HG02623 (cell line): ENCODE results near the gene KMT2E.
"Not testable (repeated sequence)": the region's sequence is repeated elsewhere in the genome, so short reads cannot be mapped to it uniquely, and the experiment has no call there.

Experiments used
- ATAC-seq: cut with Tn5 transposase; IDR thresholded peaks from one replicate; pipeline ENCODE4 v1.9.1; 2021; ENCODE audit warnings: moderate library complexity; ENCODE audit not compliant: unreplicated experiment

Gene KMT2E

DNA sequence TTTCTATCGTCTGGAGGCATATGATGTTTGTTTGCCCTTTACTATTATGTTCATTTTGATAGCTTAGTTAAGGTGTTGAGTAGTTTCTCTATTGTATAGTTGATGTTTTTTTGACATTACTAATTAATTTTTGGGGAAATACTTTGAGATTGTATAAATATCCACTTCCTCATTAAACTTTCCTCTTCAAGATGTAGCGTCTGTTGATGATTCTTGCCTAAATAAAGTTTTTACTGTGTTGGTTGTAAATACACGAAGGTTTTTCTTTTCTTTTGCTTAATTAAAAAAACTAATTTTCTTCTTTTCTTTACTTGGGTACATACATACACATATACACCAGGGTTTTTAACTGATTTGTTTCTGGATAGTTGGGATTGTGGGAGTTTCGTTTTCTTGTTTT lies 8.5 kb downstream of the KMT2E start:
- ATAC-seq, result no peak

DNA sequence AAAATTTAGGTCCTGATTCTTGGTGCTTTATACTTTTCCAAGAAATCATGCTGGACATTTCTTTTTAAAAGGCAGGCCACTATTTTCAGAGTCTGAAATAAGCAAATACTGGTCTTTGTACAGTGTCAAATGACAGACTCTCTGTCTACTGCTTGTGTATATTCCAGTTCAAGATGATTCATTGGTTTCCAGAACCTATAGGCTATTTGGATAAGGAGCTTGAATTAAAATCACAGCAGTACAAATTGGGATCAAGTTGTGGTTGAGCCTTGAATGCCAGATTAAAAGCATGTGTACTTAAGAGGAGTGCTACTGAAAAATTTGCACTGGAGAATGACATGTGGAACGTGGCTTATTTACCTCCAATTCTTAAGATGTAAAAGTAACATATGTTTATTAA lies 10.7 kb downstream of the KMT2E start:
- no peak for ATAC-seq

DNA sequence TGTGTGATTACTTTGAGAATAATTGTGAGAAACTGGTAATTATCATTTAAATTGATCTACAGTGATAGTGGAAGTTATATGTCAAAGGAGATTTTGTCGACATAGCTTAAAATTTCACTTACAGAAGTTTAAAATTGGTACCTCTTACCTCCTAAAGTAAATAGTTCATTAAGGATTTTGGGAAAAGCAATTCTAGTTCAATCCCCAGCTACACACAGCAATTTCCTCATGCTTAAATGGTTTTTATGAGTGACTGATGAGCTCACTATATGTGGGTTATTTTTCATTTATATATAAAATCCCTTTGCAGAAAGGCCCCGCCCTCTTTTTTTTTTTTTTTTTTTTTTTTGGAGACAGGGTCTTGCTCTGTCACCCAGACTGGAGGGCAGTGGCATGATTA lies 12.7 kb downstream of the KMT2E start:
- no peak for ATAC-seq

DNA sequence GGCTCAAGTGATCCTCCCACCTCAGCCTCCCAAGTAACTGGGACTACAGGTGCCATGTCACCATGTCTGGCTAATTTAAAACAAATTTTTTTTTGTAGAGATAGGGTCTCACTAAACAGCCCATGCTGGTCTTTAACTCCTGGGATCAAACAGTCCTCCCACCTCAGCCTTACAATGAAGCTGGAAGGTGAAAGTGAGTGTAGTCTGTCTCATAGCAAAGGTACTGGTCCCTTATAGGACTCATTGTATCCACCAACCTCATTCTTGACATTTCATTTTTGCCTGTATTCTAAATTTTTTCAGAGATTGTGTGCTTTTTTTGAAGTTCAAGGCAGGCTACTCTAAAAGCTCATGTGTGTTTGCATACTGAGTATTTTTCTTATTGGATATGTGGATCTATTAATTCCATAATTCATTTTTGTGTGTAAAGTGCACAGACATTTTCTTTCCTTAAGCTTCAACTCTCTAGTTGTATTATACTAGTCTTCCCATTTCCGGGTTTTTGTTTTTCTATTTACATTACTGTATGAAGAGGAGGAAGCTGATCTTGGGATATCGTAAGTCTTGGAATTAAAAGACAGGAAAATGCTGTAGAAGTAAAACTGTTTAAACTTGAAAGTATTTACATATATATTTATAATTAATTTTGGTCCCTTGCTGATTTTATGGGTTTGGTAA lies 13.3 kb downstream of the KMT2E start:
- no peak for ATAC-seq

DNA sequence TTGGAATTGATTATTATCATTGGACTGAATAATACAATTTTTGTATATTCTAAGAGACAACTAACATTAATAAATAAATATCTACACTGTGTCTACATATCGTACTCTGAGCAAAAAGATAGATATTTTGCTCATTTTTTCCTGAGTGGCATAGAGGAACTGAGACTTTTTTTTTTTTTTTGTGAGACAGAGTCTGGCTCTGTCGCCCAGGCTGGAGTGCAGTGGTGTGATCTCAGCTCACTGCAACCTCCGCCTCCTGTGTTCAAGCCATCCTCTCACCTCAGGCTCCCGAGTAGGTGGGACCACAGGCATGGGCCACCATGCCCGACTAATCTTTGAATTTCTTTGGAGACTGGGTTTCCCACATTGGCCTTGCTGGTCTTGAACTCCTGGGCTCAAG lies 14.0 kb downstream of the KMT2E start:
- peak; percentile 47 for ATAC-seq

DNA sequence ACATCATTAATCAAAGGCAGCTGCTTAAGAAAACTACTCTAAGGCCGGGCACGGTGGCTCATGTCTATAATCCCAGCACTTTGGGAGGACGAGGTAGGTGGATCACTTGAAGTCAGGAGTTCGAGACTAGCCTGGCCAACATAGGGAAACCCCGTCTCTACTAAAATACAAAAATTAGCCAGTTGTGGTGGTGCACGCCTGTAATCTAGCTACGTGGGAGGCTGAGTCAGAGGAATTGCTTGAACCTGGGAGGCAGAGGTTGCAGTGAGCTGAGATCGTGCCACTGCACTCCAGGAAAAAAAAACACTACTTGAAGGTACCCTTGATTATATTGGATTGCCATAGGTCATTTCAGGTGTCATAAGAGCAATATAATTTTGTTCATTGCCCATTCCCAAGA lies 14.9 kb downstream of the KMT2E start:
- not testable (repeated sequence) for ATAC-seq

DNA sequence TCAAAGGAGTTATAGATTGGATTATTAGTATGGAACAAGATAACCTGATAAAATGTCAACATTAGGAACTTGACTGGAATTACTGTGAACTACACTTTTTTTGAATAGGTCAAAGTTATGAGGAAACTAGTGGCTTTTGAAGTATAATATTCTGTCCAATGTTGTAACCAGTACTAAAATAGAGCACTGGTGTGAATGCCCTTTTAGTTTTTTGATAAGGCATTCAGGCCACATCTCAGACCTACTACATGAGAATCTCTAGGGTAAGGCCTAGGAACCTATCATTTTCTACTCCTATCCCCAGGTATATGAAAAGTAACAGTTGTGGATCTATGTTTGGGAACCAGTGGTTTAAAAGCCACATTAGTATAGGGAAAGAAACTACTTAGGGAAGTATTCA lies 16.4 kb downstream of the KMT2E start:
- ATAC-seq, result no peak

DNA sequence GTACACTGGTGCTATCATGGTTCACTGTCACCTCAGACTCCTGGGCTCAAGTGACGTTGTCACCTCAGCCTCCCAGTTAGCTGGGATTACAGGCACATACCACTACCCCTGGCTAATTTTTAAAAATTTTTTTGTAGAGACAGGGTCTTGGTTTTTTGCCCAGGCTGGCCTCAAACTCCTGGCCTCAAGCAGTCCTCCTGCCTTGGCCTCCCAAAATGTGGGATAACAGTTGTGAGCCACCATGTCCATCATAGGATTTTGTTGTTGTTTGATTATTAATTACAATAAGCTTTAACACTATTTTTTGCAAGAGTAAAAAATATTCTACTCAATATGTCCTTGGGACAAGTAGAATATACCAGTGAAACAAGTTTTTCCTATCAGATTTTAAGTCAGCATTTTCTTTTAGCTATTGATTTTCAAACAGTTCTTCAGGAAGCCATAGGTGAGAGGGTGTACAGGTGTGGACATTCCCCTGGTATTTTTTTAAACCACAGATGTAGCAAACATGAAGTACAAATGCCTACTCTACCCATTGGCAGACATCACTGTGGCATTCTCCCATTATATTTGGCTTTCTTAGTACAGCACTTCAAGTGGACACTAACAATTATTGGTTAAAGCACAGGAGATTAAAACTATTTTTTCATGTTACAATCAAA lies 18.7 kb downstream of the KMT2E start:
- ATAC-seq, result no peak

DNA sequence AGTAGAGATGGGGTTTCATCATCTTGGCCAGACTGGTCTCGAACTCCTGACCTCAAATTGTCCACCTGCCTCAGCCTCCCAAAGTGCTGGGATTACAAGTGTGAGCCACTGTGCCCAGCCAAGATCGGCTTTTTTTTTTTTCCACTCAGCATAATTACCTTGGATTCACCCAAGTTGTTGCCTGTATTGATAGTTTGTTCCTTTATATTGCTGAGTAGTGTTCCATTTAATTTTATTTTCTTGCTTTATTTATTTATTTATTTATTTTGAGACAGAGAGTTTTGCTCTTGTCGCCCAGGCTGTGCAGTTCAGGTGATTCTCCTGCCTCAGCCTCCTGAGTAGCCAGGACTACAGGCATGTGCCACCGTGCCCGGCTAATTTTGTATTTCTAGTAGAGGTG lies 21.3 kb downstream of the KMT2E start:
- ATAC-seq, result no peak

DNA sequence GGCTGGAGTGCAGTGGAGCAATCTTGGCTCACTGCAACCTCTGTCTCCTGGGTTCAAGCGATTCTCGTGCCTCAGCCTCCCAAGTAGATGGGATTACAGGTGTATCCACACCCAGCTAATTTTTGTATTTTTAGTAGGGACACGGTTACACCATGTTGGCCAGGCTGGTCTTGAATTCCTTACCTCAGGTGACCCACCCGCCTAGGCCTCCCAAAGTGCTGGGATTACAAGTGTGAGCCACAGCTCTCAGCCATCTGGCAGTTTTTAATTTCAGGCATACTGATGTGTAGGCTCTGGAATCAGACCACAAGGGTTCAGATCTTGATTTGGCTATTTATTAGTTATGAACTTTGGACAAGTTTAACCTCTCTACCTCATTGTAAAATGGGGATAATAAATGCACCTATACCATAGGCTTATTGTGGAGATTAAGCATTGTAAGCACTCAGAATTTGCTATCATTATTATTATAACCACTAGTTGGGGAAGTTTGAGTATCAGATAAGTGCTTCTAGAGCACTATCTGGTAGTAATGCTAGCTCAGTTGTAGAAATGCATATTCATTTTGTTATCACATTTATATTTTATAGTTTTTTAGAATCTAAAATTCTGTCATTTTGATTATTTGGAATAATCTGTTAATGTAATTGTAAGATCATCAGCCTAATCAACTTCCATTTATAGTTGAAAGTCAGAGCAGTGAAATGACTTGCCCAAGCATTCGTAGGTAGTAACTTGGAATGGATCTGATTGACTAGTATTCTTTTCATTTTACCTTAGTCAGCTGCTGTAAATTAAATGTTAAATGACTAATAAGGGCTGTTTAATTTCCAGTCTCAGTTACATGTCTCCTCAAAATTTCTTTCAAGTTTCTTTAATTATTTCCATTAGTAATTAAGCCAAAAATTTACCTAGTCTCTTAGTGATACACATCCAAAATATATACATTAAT lies 22.5 kb downstream of the KMT2E start:
- ATAC-seq, result no peak

DNA sequence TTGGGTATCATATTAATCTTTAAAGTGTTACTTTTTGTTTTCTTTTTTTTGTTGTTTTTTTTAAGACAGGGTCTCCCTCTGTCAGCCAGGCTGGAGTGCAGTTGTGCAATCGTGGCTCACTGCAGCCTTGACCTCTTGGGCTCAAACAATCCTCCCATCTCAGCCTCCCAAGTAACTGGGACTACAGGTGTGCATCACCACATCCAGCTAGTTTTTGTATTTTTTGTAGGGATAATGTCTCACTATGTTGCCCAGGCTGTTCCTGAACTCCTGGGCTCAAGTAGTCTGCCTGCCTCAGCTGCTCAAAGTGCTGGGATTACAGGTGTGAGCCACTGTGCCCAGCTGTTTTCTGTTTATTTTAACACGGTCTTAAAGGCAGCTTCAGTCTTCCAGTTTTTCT lies 23.3 kb downstream of the KMT2E start:
- no peak for ATAC-seq

DNA sequence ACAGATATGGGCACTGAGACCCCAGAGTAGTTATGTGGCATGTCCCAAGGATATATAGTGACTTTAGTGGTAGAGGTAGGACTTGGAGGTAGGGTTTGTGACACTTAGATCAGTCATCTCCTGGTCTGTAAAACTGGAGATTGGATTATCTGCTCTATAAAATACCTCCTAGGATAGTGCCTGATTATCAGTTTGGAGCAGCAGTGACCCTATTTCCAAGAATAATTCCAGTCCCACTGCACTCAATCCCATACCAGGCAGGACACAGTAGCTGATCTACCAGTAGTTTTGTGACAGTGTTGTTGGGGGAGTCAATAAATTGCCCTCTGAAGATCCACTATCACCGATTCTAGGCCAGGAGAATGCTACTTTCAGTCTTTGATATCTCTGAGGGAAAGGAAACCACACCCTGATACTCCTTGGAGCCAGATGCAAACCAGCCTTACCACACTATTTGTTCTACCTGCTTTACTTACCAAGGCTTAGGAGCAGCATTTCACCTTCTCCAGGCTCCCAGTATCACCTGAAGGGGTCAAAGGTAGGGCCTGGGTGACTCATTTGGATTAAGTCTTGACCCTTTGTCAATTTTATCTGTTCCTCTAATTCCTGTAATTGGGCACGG lies 30.6 kb downstream of the KMT2E start:
- no peak for ATAC-seq

DNA sequence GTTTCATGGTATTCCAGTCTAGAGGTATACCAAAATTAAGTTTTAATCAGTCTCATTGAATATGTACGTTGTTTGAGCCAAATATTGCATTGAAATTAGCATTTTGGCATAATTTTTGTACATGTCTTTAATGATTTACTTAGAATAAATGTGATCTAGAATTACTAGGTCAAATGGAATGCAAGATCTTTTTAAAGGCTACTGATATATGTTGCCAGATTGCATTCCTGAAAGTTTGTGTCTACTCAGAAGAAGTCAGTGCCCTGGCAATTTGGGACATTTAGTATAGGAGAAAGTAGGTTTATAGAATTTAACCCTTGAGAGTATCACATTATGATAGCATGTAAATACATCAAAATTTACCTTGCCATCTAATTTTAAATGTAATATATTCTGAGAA lies 32.4 kb downstream of the KMT2E start:
- ATAC-seq, result no peak

DNA sequence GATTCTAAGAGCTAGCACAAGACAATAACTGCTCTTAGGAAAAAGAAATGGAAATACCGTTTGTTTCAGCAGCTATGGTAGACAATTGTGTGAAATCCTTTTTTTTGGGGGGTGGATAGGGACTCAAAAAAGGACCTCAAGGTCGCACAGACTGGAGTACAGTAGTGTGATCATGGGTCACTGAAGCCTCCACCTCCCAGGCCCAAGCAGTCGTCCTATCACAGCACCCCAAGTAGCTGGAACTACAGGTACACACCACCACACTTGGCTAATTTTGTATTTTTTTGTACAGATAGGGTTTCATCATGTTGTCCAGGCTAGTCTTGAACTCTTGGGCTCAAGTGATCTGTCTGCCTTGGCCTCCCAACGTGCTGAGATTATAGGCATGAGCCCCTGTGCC lies 33.9 kb downstream of the KMT2E start:
- no peak for ATAC-seq

DNA sequence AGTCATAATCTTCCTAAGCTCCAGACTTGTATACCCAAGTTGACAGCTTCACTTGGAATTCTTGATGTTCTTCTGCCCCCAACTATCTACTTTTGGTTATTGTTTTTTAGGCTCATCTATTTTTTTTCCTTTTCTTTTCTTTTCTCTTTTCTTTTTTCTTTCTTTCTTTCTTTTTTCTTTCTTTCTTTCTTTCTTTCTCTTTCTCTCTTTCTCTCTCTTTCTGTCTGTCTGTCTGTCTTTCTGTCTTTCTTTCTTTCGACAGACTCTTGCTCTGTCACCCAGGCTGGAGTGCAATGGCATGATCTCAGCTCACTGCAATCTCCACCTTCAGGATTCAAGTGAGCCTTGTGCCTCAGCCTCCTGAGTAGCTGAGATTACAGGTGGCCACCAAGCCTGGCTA lies 36.5 kb downstream of the KMT2E start:
- no peak for ATAC-seq

DNA sequence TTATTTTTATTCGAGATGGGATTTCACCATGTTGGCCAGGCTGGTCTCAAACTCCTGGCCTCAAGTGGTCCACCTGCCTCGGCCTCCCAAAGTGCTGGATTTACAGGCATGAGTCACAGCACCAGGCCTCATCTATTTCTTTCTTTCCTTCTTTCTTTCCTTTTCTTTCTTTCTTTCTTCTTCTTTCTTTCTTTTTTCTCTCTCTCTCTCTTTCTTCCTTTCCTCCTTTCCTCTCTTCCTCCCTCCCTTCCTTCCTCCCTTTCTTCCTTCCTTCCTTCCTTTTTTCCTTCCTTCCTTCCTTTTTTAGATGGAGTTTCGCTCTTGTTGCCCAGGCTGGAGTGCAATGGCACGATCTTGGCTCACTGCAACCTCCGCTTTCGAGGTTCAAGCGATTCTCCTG lies 36.9 kb downstream of the KMT2E start:
- not testable (repeated sequence) for ATAC-seq

DNA sequence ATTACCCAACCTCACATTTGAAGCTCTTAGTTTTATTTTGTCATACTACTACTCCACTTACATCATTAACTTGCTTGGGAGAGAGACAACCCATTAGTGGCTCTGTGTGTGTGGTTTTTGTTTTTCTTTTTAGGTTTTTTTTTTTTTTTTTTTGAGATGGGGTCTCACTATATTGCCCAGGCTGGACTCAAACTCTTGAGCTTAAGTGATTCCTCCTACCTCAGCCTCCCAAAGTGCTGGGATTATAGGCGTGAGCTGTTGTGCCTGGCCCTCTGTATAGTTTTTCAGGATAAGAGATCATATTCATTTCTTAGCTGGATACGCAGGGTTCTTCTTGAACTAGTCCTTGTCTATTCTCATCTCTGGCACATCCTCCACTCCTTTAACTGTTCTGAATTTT lies 41.1 kb downstream of the KMT2E start:
- no peak for ATAC-seq

DNA sequence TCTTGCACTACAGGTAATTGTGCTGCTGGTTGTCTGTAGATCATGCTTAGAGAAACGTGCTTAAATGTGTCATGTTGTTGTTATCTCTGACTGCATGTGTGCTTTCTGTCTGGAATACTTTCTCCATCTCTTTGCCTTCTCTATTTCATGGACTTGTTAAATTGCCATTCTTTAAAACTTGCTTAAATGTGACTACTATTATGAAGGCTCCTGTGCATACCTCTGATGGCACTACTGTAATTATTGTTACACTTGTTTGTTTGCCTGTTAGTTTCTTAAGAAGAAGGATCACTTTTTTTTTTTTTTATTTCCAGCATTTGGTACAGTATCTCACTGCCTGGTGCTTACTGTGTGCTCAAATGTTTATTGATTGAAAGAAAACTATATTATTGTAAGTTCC lies 41.6 kb downstream of the KMT2E start:
- ATAC-seq, result no peak

DNA sequence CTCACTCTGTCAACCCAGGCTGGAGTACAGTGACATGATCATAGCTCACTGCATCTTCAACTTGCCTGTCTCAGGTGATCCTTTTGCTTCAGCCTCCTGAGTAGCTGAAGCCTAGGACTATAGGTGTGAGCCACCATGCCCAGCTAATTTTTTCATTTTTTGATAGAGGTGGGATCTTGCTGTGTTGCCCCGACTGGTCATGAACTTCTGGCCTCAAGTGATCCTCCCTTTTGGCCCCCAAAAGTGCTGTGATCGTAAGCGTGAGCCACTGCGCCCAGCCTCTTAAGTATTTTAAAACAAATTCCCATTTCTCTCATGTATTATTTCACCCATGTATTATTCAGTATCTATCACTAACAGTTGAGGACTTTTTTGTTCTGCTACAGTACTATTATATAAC lies 43.5 kb downstream of the KMT2E start:
- no peak for ATAC-seq

DNA sequence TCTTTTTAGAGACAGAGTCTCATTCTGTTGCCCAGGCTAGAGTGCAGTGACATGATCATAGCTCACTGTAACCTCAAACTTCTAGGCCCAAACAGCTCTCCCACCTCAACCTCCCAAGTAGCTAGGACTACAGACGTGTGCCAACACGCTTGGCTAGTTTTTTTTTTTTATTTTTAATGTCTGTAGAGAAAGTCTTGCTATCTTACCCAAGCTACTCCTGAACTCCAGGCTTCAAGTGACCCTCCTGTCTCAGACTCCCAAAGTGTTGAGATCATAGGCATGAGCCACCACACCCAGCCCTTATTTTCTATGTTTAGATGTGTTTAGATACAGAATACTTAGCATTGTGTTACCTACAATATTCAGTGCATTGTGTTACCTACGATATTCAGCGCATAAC lies 46.4 kb downstream of the KMT2E start:
- no peak for ATAC-seq

DNA sequence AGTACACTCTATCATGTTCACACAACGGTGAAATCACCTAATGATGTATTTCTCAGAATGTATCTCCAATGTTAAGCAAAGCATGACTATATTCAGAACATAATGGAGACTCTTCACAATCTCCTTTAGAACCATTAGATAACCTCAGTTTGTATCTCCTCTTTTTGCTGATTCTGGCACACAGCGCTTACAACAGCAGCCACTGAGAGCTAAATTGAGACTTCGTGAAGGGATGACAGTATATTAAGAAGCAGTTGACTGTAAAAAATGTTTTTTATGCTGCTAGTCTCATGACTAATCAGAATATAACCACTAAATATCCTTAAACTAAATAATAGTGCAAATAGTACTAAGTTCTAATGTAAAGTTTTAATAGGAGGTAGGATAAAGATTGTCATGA lies 46.9 kb downstream of the KMT2E start:
- no peak for ATAC-seq
